ENCODE results near the gene CEP20.

- TF ChIP-seq CTCF (IDR thresholded peaks at IDR 0.05; ENCODE audit: borderline replicate concordance, extremely low read depth, low read length, poor library complexity, severe bottlenecking) (no peak), EZH2 (IDR thresholded peaks at IDR 0.05; ENCODE audit: borderline replicate concordance, low read depth, low read length, severe bottlenecking) (no peak)
Measured at GRCh38 chr16:15886078-15886477, 2.3 kb downstream of the CEP20 start.

All from DND-41 (cell line).